ENCODE measurements around the gene LRP8. TPM values are rescaled to one million over a fixed set of nuclear protein-coding genes. Genes with fewer than 3 reads are reported as not detected.

The LRP8 gene
- total and polyA plus RNA-seq, 2 of the 13 experiments (the other 11 are each of a cell fraction or from before 2014, with no cell fraction given) = 17.3 to 17.4 TPM

- no peaks in the 10 kb centered on the region for H3K79me2 ChIP-seq (ENCODE audit: insufficient read depth, low read length)
- H3K9ac ChIP-seq (ENCODE audit: insufficient read depth, low read depth, low read length) = no peak overlapping the region
- intact Hi-C loops (cut with micrococcal nuclease; ENCODE audit: unreplicated experiment) = no loop called here
- DNase-seq (ENCODE audit: low spot score) = no peak
- in situ Hi-C loops (cut with HindIII; ENCODE audit: extremely low pct_ligation_motif_present, low pct_unique_long_range_greater_than_20kb) = no loop called here
- H4K20me1 ChIP-seq (ENCODE audit: insufficient read depth, low read length) = no peaks in the 10 kb centered on the region
- WGBS (ENCODE audit: low lambda C conversion rate) = 80% methylated on average over 1 of the region's 2 CpGs
- H3K4me1 ChIP-seq (ENCODE audit: insufficient read depth, low read length) = peaks cover 27% of the 10 kb centered on the region
- H3K4me2 ChIP-seq (ENCODE audit: low read depth, low read length) = no peak overlapping the region
- H3K36me3 ChIP-seq (replicated peaks in 1 of 2; ENCODE audit: control insufficient read depth in 1 of 2, insufficient read depth in 2 of 2, low read length in 2 of 2) = peaks cover 3 to 22% of the 10 kb centered on the region in 2 experiments; a peak in 3 of 5 replicates
- no peak for FAIRE-seq
- no peak overlapping the region for H3K27ac ChIP-seq (ENCODE audit: extremely low read length, insufficient read depth, low read length)
- no peak for TF ChIP-seq BRF2 (CRISPR knock-in tag; IDR thresholded peaks at IDR 0.05)
- TF ChIP-seq ZBTB1 (CRISPR knock-in tag; IDR thresholded peaks at IDR 0.05; ENCODE audit: borderline replicate concordance) = no peak
- TF ChIP-seq FOXP1 (IDR thresholded peaks at IDR 0.05) = no peak
- no peak for TF ChIP-seq FOXP1 (CRISPR knock-in tag; IDR thresholded peaks at IDR 0.05)
- no peak for TF ChIP-seq SNAPC4 (CRISPR knock-in tag; IDR thresholded peaks at IDR 0.05)
- no peak for TF ChIP-seq ZNF276 (CRISPR knock-in tag; IDR thresholded peaks at IDR 0.05; ENCODE audit: low read depth)
- ChIA-PET POLR2A (no interaction called here), CTCF (ENCODE audit: low intra/inter-chr PET ratio, low total read pairs) (no interaction called here)
- BruUV-seq (replicated peaks) = no TSS peak
- H3K27me3 ChIP-seq (ENCODE audit: control insufficient read depth in 1 of 2, insufficient read depth in 2 of 2, low read length in 2 of 2) = no peaks in the 10 kb centered on the region
- no peak for ATAC-seq
- H2AFZ ChIP-seq (ENCODE audit: low read length) = no peak overlapping the region
- H3K4me3 ChIP-seq (replicated peaks in 1 of 3; ENCODE audit: insufficient read depth in 1 of 3, low read depth in 2 of 3, low read length in 3 of 3) = no peak overlapping the region
- no peaks in the 10 kb centered on the region for H3K9me3 ChIP-seq (ENCODE audit: low read length)
These were observed 34.7 kb downstream of the LRP8 start for GRCh38 chr1:53293123-53293522.
